Esophagus muscularis mucosa (tissue), 3 donors: ENCODE results near the gene ZNF398.

Experiments
- POLR2A ChIP-seq: fragments of 450-650 bp; IDR thresholded peaks from one replicate; pipeline ENCODE4 v1.6.1; 2017; ENCODE audit warnings: antibody characterized with exemption, moderate library complexity, mild to moderate bottlenecking, low read depth
- POLR2AphosphoS5 ChIP-seq, 2 donors: sonication (generic); formaldehyde crosslinking; IDR thresholded peaks; one replicate each; pipeline ENCODE4 v1.6.1; 2017; ENCODE audit warnings: antibody characterized with exemption in 2 of 2
- TF ChIP-seq, protein P1 (sequence below), 3 experiments: fragments of 200-600 bp in 2 of 3; fragments of 450-650 bp in 1 of 3; sonication (generic) in 2 of 3; IDR thresholded peaks; one replicate each; pipeline ENCODE4 v1.5.1; 2017 to 2019; ENCODE audit warnings: antibody characterized with exemption in 3 of 3, mild to moderate bottlenecking in 2 of 3, moderate library complexity in 1 of 3

DNA sequence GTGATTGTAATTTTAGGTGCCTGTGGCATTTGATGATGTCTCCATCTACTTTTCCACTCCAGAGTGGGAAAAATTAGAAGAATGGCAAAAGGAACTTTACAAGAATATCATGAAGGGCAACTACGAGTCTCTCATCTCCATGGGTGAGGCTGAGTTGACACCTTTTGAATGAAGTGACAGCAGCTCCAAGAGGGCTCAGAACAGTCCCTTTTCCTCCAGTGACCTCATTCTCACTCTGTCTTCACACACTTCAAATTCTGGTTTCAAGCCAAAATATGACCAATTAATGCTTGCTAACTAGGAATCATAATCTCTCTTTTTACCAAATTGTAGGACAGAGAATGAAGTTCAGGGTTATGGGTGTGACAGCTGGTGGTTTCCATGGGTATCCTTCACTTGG is 18.9 kb downstream of the ZNF398 start:
- TF ChIP-seq, protein P1, sequence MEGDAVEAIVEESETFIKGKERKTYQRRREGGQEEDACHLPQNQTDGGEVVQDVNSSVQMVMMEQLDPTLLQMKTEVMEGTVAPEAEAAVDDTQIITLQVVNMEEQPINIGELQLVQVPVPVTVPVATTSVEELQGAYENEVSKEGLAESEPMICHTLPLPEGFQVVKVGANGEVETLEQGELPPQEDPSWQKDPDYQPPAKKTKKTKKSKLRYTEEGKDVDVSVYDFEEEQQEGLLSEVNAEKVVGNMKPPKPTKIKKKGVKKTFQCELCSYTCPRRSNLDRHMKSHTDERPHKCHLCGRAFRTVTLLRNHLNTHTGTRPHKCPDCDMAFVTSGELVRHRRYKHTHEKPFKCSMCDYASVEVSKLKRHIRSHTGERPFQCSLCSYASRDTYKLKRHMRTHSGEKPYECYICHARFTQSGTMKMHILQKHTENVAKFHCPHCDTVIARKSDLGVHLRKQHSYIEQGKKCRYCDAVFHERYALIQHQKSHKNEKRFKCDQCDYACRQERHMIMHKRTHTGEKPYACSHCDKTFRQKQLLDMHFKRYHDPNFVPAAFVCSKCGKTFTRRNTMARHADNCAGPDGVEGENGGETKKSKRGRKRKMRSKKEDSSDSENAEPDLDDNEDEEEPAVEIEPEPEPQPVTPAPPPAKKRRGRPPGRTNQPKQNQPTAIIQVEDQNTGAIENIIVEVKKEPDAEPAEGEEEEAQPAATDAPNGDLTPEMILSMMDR (IDR thresholded peaks at IDR 0.05): no peak
- no peak for TF ChIP-seq POLR2AphosphoS5 (IDR thresholded peaks at IDR 0.05)
- TF ChIP-seq POLR2A: no peak
